ENCODE results near the gene FRYL. TPM values are rescaled to one million over a fixed set of nuclear protein-coding genes. Genes with fewer than 3 reads are reported as not detected.

FRYL gene
- polyA plus RNA-seq, 3 donors from 2014 or later = 25.8 to 57.9 (median 26.7) TPM

DNA sequence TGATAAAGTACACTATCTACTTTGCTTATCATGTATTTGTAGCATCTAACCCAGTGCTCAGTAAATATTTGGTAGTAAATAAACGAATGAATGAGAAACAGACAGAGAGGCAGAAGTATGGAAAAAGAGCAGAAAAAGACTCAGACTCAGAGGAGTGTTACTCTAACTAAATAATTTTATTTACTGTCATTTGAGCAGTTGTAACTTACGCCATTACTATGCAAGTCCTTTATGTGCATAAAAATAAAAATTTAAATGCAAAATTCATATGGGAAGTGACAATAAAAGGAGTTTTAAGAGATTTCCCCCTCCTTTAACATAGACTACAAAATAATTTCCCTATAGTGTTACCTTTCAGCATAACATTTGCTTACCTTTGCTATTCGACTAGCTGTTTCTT lies 240.5 kb downstream of the FRYL start:
- Mint-ChIP-seq H3K27me3 (ENCODE audit: low read depth in 3 of 3) (peaks cover 0 to 3% (median 0%) of the 10 kb centered on the region in 3 donors), H3K4me1 (no peaks in the 10 kb centered on the region), H3K4me3 (no peak overlapping the region), H3K27ac (peak overlapping the region in 1 of 6 donors; percentile 35), H3K9me3 (no peaks in the 10 kb centered on the region), H3K36me3 (peaks cover 39 to 47% (median 41%) of the 10 kb centered on the region in 3 donors)
- no peak for DNase-seq

DNA sequence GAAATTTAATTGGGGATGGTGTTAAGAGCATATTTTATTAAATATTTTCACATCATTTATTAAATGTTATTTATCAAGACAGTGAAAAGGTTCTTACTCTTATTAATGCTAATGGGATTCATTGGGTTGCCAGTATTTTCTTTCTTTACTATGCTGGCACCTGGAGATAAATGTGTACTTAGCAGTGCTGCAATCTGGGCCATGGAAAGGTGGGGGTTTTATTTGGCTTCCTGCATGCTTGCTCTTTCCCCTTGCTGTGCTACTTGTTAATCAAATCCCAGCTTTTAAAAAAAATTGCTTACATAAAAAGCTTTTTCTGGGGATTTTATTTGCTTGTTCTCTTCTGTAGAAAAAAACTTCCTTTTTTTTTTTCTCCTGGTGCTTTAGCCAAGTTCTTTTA lies 241.7 kb downstream of the FRYL start:
- peaks cover 33 to 46% (median 36%) of the 10 kb centered on the region in 3 donors for H3K36me3 Mint-ChIP-seq
- no peaks in the 10 kb centered on the region for H3K4me1 Mint-ChIP-seq
- H3K4me3 Mint-ChIP-seq = no peak overlapping the region
- DNase-seq = no peak
- no peaks in the 10 kb centered on the region for H3K9me3 Mint-ChIP-seq
- H3K27me3 Mint-ChIP-seq (ENCODE audit: low read depth in 3 of 3) = peaks cover 0 to 3% (median 0%) of the 10 kb centered on the region in 3 donors
- peak overlapping the region in 2 of 6 donors; percentile 14 to 35 for H3K27ac Mint-ChIP-seq

DNA sequence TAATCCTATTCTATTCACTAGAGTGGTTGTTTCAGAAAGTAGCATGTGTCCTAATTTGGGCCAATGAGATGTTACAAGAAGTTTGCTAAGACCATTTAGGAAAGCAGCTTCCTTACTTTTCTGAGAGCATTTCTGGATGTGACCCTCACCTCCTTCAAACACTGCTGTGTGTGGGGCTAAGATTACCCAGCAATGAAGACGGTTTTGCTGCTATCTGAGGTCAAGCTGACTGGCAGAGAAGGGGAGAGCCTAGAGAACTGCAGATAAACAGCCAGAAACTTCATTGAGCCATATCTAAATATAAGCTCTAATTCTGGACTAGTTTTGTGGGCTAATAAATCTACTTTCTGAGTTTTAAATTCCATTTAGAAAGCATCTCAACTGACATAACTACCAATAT lies 253.7 kb downstream of the FRYL start:
- H3K27ac Mint-ChIP-seq = peak overlapping the region in 1 of 6 donors; percentile 40
- no peak overlapping the region for H3K4me3 Mint-ChIP-seq
- peaks cover 19 to 65% (median 62%) of the 10 kb centered on the region in 3 donors for H3K36me3 Mint-ChIP-seq
- H3K27me3 Mint-ChIP-seq (ENCODE audit: low read depth in 3 of 3) = peaks cover 0 to 2% (median 1%) of the 10 kb centered on the region in 3 donors
- no peak for DNase-seq
- H3K9me3 Mint-ChIP-seq = no peaks in the 10 kb centered on the region
- H3K4me1 Mint-ChIP-seq = no peaks in the 10 kb centered on the region

DNA sequence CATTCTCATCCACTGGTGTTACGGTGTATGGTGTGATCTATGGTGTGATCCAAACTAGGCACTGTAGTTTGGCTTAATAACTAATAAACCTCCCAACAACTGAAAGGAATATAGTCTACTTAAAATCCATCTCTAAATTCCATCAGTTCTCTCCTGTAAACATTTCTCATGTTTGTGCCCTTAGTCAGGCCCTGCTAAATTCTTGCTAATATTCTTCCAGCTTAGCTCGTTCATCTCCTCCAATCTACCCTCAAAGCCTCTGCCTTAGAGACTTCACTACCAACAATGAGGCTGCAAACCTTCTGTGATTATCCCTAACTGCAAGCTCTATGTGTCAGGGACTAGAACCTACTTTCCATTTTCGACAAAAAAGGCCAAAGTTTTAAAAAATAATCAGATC lies 261.9 kb downstream of the FRYL start:
- Mint-ChIP-seq H3K9me3 (no peaks in the 10 kb centered on the region), H3K36me3 (peaks cover 33 to 58% (median 41%) of the 10 kb centered on the region in 3 donors), H3K4me1 (no peaks in the 10 kb centered on the region), H3K4me3 (no peak overlapping the region), H3K27me3 (ENCODE audit: low read depth in 3 of 3) (peaks cover 0 to 1% (median 0%) of the 10 kb centered on the region in 3 donors), H3K27ac (no peak overlapping the region)
- no peak for DNase-seq

DNA sequence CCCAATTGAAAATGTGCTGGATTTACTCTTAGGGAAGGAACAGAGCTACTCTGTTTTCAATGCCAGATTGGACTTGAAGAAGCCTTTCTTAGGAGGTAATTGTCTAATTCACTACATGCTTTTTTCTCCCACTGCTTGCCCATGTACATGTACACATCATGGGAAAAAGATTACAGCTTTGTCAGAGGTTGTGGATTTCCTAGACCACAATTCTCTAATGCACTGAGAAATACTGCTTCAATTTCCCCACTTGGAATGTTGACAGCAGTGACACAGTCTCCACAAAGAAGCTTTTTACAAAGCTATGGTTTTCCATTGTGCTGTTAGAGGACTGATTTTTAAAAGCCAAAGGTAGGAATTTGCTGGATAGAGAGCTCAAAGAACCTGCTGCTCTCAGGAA lies 270.5 kb downstream of the FRYL start:
- H3K9me3 Mint-ChIP-seq = no peaks in the 10 kb centered on the region
- H3K27ac Mint-ChIP-seq = no peak overlapping the region
- H3K27me3 Mint-ChIP-seq (ENCODE audit: low read depth in 3 of 3) = peaks cover 0 to 2% (median 1%) of the 10 kb centered on the region in 3 donors
- H3K36me3 Mint-ChIP-seq = peaks cover 23 to 56% (median 25%) of the 10 kb centered on the region in 3 donors
- no peak for DNase-seq
- no peak overlapping the region for H3K4me3 Mint-ChIP-seq
- H3K4me1 Mint-ChIP-seq = no peaks in the 10 kb centered on the region

DNA sequence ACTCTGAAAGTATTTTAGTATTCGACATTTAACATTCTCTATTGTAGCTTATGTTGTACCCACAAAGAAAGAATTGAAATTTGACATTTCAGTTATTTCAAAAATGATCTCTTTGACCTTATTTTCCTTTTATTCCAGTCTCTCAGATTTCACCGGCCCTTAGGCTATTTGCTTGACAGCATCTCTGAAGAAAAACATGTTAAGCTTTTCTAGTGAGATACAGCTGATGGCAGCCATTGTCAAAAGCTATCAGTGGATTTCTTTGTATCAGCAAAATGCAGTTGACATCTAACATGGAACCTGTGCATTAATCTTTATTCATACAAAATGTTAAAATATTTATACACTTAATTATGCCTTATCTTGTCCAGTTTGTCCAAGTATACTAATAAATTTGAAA lies 273.4 kb downstream of the FRYL start:
- Mint-ChIP-seq H3K27ac (no peak overlapping the region), H3K4me1 (no peaks in the 10 kb centered on the region), H3K4me3 (no peak overlapping the region), H3K27me3 (ENCODE audit: low read depth in 3 of 3) (peaks cover 0 to 2% (median under 1%) of the 10 kb centered on the region in 3 donors), H3K9me3 (no peaks in the 10 kb centered on the region), H3K36me3 (peaks cover 11 to 37% (median 17%) of the 10 kb centered on the region in 3 donors)
- no peak for DNase-seq

DNA sequence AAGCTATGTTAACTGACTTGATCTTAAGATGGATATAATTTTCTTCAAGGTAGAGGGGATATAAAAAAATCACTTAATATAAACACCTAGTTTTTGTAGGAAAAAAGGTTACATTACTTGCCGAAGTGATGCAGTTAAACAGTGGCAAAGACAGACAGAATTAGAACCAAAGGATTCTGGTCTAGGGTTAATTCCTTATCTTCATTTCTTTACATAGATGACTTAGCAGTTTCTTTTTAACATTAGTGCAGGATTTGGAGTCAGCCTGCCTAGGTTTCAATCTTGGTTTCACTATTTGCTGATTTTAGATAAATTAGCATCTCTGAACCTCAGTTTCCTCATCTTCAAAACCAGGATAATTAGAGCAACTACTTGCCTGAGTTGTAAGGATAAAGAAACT lies 275.7 kb downstream of the FRYL start:
- Mint-ChIP-seq H3K4me3 (no peak overlapping the region), H3K27ac (no peak overlapping the region), H3K36me3 (peaks cover 8 to 39% (median 18%) of the 10 kb centered on the region in 3 donors), H3K4me1 (no peaks in the 10 kb centered on the region), H3K27me3 (ENCODE audit: low read depth in 3 of 3) (peaks cover 0 to 2% (median 0%) of the 10 kb centered on the region in 3 donors), H3K9me3 (no peaks in the 10 kb centered on the region)
- no peak for DNase-seq

DNA sequence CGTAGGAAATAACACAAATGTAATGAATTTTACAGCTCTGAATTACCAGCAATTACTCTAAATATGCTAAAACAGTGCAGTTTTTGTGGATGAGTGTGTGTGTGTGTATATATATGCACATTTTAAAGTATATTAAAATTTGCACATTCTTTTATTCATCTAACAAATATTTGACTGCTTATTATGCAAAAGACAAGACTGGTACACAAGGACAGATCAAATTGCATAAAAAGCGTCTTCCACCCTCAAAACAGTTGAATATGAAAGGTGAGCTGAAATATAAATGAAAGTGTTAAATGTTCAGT lies 276.1 kb downstream of the FRYL start:
- no peaks in the 10 kb centered on the region for H3K9me3 Mint-ChIP-seq
- no peak for DNase-seq
- H3K4me3 Mint-ChIP-seq = no peak overlapping the region
- no peaks in the 10 kb centered on the region for H3K4me1 Mint-ChIP-seq
- H3K27me3 Mint-ChIP-seq (ENCODE audit: low read depth in 3 of 3) = peaks cover 0 to 2% (median 0%) of the 10 kb centered on the region in 3 donors
- no peak overlapping the region for H3K27ac Mint-ChIP-seq
- peaks cover 11 to 39% (median 22%) of the 10 kb centered on the region in 3 donors for H3K36me3 Mint-ChIP-seq

DNA sequence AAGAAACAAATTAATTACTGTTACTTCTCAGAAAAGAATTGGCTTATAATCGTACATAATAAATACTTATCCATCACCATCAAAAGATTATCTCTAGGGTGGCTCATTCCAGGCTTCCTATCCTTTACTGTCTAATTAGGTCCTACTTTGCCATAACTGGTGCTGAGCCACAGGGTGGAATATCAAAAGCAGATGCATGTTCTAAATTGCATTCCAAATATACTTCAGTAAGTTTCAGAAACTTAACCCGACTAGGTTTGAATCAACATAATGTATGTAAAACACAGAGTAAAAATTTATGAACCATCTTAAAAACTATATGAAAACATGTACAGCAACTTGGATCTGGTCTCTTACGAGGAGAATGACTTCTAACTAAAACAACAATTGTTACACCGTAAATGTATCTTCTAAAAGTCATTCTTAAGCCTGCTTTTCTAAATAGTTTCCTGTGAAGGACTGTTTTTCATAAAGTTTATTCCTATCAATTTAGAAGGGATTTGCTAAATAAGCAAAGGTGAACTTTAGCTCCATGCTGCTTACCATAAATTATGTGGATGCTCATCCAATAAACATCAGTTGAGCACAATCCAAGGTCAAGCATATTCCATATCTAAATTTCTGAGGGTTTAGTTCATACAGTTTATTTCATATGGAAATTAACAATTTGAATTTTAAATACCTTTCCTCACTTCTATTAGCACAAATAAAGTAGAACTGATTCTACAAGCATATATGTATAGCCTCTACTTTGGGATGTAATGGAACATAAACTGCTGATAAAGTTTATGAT lies 276.6 kb downstream of the FRYL start:
- DNase-seq = no peak
- Mint-ChIP-seq H3K36me3 (peaks cover 11 to 37% (median 24%) of the 10 kb centered on the region in 3 donors), H3K4me1 (no peaks in the 10 kb centered on the region), H3K27me3 (ENCODE audit: low read depth in 3 of 3) (peaks cover 0 to 2% (median 0%) of the 10 kb centered on the region in 3 donors), H3K9me3 (no peaks in the 10 kb centered on the region), H3K27ac (peak overlapping the region in 1 of 6 donors; percentile 44), H3K4me3 (no peak overlapping the region)

DNA sequence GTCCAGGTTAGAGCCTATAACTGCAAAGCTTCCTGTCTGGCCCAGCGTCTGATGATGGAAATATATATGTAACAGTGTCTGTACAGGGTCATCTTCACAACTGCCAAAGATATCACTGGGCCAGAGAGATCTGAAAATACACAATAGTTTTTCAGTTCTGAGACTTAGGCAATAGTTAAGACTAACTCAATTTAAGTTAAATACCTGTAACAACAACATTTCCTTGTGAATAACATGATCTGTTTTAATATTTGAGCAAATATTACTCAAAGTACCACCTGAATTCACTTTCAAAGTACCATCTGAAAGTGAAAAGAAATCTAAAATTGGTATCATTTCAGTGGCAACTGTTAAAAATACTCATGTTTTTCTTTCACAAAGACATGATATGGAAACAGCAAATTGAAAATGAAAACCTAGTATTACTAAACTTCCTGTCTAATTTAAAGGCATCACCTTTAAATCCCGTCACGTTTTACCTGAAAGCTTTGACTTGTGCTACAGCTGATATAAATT lies 280.5 kb downstream of the FRYL start:
- Mint-ChIP-seq H3K27me3 (ENCODE audit: low read depth in 3 of 3) (peaks cover 0 to 2% (median 0%) of the 10 kb centered on the region in 3 donors), H3K27ac (no peak overlapping the region), H3K4me3 (no peak overlapping the region), H3K4me1 (no peaks in the 10 kb centered on the region), H3K9me3 (no peaks in the 10 kb centered on the region), H3K36me3 (peaks cover 6 to 28% (median 13%) of the 10 kb centered on the region in 3 donors)
- DNase-seq = no peak

DNA sequence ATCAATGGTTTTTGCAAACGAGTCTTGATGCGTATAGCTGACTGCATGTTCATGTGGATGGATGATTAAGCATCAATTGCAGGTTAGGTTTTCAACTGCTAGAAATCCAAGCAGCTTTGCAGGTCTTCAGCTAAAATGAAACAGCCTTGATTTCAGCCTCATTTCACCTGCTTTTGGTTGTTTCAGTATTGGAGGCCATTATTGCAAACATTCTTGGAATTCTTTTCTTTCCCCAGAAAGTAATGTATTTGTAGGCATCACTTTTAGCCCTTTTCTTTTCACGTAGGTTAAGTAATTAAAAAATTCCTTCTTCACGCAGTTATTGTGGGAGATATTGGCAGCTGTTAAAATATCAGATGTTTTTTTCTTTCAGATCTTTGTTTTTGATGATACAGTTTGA lies 281.2 kb downstream of the FRYL start:
- Mint-ChIP-seq H3K36me3 (peaks cover 6 to 28% (median 13%) of the 10 kb centered on the region in 3 donors), H3K4me1 (no peaks in the 10 kb centered on the region), H3K4me3 (no peak overlapping the region), H3K9me3 (no peaks in the 10 kb centered on the region), H3K27ac (peak overlapping the region in 1 of 6 donors; percentile 44), H3K27me3 (ENCODE audit: low read depth in 3 of 3) (peaks cover 0 to 2% (median 0%) of the 10 kb centered on the region in 3 donors)
- DNase-seq = no peak

DNA sequence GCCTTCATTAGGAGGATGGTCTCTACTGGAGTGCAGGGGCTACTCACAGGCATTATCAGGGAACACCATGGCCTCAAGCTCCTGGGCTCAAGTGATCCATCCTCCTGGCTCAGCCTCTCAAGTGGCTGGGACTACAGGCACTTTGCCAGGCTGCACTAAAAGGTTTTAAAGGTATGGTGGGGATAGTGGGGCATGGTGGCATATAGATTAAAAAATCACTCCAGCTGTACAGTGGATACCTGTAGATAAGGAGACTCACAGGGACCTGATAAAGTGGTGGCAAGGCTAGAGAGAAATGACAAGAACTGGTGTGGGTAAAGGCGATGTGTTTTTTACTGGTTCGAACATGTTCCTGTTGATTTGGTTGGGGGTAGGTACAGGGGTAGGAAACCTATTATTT lies 284.1 kb downstream of the FRYL start:
- Mint-ChIP-seq H3K4me1 (no peaks in the 10 kb centered on the region), H3K9me3 (no peaks in the 10 kb centered on the region), H3K36me3 (peaks cover 3 to 20% (median 7%) of the 10 kb centered on the region in 3 donors), H3K27ac (peak overlapping the region in 1 of 6 donors; percentile 12), H3K27me3 (ENCODE audit: low read depth in 3 of 3) (peaks cover 0 to 2% (median 0%) of the 10 kb centered on the region in 3 donors), H3K4me3 (no peak overlapping the region)
- no peak for DNase-seq

DNA sequence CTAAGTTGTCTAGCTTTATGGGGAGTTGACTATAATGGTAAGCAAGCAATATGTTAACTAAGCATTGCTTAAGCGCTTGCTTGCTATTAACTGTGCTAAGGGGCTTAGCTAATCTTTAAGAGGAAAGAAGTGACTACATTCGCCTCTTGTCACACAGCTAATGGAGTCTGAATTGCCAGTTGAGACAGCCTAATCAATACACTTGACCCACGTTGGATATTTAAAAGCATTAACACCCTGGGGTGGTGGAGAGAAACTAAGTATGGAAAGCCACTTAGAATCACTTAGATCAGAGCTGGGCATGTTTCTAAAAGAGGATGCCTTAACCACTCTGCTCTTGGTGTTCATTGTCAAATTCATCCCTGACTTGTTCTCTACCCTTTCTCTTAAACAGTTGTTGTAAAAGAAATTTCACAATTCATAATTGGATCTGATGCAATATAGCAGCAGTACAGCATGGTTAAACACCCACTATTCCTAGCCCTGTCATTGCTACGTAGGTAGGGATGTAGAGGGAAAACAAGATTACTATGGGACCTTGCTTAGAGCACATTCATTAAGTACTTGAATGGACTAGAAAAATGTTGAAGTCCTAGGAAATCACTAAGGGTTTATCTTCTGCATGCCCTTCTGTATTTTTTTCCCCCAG lies 286.5 kb downstream of the FRYL start:
- no peak for DNase-seq
- Mint-ChIP-seq H3K4me3 (no peak overlapping the region), H3K36me3 (peaks cover 0 to 8% (median 0%) of the 10 kb centered on the region in 3 donors), H3K9me3 (peaks cover 0 to 2% (median 0%) of the 10 kb centered on the region in 6 donors), H3K27ac (no peak overlapping the region), H3K27me3 (ENCODE audit: low read depth in 3 of 3) (peaks cover 6 to 10% (median 9%) of the 10 kb centered on the region in 3 donors), H3K4me1 (peaks cover 0 to 2% of the 10 kb centered on the region in 2 donors)
